ENCODE data around the gene PRPS1L1.

The PRPS1L1 gene

DNA sequence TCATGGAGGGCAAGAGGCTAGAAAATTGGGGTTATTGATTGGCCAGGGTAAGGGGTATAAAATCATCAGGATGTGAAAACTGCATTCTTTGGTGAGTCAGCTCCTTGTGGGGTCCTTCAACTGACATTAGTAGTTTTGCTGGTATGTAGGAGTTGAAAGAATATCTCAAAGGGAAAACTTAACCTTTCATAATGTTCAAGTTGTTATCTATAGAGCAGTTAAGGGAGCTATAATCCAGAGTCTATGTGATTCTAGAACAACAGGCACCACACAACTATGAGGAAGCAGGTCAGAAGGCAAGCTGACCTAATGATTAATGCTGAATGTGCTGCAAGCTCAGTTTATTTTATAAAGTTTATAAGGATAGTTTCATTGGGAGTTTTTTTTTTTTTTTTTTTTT lies 13.7 kb downstream of the PRPS1L1 start (continued):
- TF ChIP-seq, protein P1, sequence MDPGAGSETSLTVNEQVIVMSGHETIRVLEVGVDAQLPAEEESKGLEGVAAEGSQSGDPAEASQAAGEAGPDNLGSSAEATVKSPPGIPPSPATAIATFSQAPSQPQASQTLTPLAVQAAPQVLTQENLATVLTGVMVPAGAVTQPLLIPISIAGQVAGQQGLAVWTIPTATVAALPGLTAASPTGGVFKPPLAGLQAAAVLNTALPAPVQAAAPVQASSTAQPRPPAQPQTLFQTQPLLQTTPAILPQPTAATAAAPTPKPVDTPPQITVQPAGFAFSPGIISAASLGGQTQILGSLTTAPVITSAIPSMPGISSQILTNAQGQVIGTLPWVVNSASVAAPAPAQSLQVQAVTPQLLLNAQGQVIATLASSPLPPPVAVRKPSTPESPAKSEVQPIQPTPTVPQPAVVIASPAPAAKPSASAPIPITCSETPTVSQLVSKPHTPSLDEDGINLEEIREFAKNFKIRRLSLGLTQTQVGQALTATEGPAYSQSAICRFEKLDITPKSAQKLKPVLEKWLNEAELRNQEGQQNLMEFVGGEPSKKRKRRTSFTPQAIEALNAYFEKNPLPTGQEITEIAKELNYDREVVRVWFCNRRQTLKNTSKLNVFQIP (CRISPR knock-in tag; IDR thresholded peaks at IDR 0.05; ENCODE audit: borderline replicate concordance, low read depth) = no peak
- no peak for TF ChIP-seq SNAI2 (CRISPR knock-in tag; IDR thresholded peaks at IDR 0.05)

DNA sequence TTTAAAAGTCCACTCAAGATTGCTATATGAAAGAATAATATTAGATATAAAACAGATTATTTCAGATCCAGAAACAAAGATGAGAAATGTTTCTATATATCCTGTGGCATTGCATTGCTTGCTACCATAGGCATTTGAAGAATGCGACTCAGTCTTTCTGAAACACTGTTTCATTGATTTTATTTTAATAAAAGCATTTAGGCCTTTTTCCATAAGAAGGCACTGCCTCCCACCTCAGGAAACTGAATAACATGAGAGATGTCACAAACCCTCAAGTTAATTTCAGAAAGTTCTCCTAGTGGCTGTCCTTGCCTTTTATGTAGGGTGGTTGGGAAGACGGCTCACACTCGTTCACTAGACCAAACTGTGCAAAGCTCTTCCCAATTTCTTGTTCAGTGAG lies 23.3 kb downstream of the PRPS1L1 start:
- ATAC-seq = peak; percentile 49
- TF ChIP-seq, protein P2, sequence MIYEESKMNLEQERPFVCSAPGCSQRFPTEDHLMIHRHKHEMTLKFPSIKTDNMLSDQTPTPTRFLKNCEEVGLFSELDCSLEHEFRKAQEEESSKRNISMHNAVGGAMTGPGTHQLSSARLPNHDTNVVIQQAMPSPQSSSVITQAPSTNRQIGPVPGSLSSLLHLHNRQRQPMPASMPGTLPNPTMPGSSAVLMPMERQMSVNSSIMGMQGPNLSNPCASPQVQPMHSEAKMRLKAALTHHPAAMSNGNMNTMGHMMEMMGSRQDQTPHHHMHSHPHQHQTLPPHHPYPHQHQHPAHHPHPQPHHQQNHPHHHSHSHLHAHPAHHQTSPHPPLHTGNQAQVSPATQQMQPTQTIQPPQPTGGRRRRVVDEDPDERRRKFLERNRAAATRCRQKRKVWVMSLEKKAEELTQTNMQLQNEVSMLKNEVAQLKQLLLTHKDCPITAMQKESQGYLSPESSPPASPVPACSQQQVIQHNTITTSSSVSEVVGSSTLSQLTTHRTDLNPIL (CRISPR knock-in tag; IDR thresholded peaks at IDR 0.05; ENCODE audit: low read depth) = no peak
- no peak for TF ChIP-seq SNAI2 (CRISPR knock-in tag; IDR thresholded peaks at IDR 0.05)

DNA sequence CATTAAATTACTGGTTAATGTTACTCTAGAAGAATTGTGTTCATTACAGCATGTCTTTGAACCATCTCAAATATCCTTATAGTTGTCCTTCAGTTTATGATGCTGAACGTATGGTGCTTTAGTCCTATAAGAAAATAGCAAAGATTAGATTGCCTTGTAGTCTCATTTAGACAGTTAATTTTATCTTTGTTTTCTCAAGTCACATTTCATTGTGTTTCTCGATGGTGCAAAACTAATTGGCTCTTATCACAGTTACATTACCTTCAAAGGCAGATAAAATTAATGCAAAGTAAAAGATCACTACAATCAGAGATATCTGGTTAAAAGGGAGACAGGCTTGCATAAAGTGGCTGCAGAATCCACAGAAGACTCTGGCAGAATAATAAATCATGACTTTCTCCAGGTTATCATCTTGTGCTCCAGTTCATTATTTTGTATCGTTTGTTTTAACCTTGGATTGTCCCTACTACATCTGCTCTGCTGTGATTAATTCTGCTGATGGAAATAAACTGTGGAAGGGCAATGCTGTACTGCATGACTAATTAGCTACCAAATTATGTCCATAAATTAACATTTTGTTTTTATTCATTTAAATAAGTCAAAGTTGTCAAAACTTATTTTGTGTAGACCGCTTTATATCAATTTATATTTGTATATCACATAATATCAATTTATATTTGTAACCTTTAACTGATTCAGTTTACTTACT lies 24.2 kb downstream of the PRPS1L1 start:
- no peak for ATAC-seq
- TF ChIP-seq GLIS3 (CRISPR knock-in tag; IDR thresholded peaks at IDR 0.05) (no peak), CSDC2 (CRISPR knock-in tag; IDR thresholded peaks at IDR 0.05) (no peak), ZC3H10 (CRISPR knock-in tag; IDR thresholded peaks at IDR 0.05) (no peak), ZFP3 (CRISPR knock-in tag; IDR thresholded peaks at IDR 0.05) (no peak), ZFP30 (CRISPR knock-in tag; IDR thresholded peaks at IDR 0.05) (no peak), ZNF70 (CRISPR knock-in tag; IDR thresholded peaks at IDR 0.05) (no peak), TCF4 (CRISPR knock-in tag; IDR thresholded peaks at IDR 0.05; ENCODE audit: borderline replicate concordance) (no peak), ARNTL (CRISPR knock-in tag; IDR thresholded peaks at IDR 0.05; ENCODE audit: borderline replicate concordance, low read depth) (no peak), ISL1 (CRISPR knock-in tag; IDR thresholded peaks at IDR 0.05) (no peak), OSR1 (CRISPR knock-in tag; IDR thresholded peaks at IDR 0.05) (no peak), ZNF565 (CRISPR knock-in tag; conservative IDR thresholded peaks at IDR 0.05; ENCODE audit: low read depth) (no peak), RARB (CRISPR knock-in tag; IDR thresholded peaks at IDR 0.05) (no peak), TOX (CRISPR knock-in tag; IDR thresholded peaks at IDR 0.05; ENCODE audit: borderline replicate concordance) (no peak), SNAI2 (CRISPR knock-in tag; IDR thresholded peaks at IDR 0.05) (no peak)
- TF ChIP-seq, protein P2 (CRISPR knock-in tag; IDR thresholded peaks at IDR 0.05; ENCODE audit: low read depth) = no peak
- TF ChIP-seq, protein P3, sequence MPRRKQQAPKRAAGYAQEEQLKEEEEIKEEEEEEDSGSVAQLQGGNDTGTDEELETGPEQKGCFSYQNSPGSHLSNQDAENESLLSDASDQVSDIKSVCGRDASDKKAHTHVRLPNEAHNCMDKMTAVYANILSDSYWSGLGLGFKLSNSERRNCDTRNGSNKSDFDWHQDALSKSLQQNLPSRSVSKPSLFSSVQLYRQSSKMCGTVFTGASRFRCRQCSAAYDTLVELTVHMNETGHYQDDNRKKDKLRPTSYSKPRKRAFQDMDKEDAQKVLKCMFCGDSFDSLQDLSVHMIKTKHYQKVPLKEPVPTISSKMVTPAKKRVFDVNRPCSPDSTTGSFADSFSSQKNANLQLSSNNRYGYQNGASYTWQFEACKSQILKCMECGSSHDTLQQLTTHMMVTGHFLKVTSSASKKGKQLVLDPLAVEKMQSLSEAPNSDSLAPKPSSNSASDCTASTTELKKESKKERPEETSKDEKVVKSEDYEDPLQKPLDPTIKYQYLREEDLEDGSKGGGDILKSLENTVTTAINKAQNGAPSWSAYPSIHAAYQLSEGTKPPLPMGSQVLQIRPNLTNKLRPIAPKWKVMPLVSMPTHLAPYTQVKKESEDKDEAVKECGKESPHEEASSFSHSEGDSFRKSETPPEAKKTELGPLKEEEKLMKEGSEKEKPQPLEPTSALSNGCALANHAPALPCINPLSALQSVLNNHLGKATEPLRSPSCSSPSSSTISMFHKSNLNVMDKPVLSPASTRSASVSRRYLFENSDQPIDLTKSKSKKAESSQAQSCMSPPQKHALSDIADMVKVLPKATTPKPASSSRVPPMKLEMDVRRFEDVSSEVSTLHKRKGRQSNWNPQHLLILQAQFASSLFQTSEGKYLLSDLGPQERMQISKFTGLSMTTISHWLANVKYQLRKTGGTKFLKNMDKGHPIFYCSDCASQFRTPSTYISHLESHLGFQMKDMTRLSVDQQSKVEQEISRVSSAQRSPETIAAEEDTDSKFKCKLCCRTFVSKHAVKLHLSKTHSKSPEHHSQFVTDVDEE (CRISPR knock-in tag; IDR thresholded peaks at IDR 0.05) = no peak

DNA sequence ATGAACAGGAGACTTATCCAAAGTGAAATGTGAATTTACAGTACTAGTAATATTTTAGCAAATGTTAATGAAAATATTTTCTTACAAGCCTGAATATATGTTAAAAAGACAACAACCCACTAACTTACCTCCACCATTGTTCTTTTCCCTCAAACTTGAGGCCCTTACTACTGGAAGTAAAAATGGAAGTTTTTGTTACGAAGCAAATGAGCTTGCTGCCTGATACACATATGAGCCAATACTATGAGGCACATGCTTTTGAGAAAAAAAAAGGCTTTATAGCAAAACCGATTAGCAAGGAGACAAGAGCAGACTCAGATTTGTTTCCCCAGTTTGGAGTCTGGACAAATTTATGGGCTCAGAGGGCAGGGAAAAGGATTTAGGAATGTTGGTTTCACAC lies 29.0 kb downstream of the PRPS1L1 start:
- TF ChIP-seq PPARA (CRISPR knock-in tag; IDR thresholded peaks at IDR 0.05; ENCODE audit: borderline replicate concordance) (no peak), ZNF565 (CRISPR knock-in tag; conservative IDR thresholded peaks at IDR 0.05; ENCODE audit: low read depth) (no peak), ISL1 (CRISPR knock-in tag; IDR thresholded peaks at IDR 0.05) (no peak), GLIS3 (CRISPR knock-in tag; IDR thresholded peaks at IDR 0.05) (no peak), ARNTL (CRISPR knock-in tag; IDR thresholded peaks at IDR 0.05; ENCODE audit: borderline replicate concordance, low read depth) (no peak), SNAI2 (CRISPR knock-in tag; IDR thresholded peaks at IDR 0.05) (no peak), ZNF8 (CRISPR knock-in tag; IDR thresholded peaks at IDR 0.05) (no peak), TCF4 (CRISPR knock-in tag; IDR thresholded peaks at IDR 0.05; ENCODE audit: borderline replicate concordance) (no peak), OSR1 (CRISPR knock-in tag; IDR thresholded peaks at IDR 0.05) (no peak), ZFP3 (CRISPR knock-in tag; IDR thresholded peaks at IDR 0.05) (no peak), ESRRG (CRISPR knock-in tag; IDR thresholded peaks at IDR 0.05) (no peak), CSDC2 (CRISPR knock-in tag; IDR thresholded peaks at IDR 0.05) (no peak), RARB (CRISPR knock-in tag; IDR thresholded peaks at IDR 0.05) (no peak), ZC3H10 (CRISPR knock-in tag; IDR thresholded peaks at IDR 0.05) (no peak), BACH2 (CRISPR knock-in tag; IDR thresholded peaks at IDR 0.05; ENCODE audit: borderline replicate concordance) (no peak), ZNF70 (CRISPR knock-in tag; IDR thresholded peaks at IDR 0.05) (no peak)
- TF ChIP-seq, protein P4, sequence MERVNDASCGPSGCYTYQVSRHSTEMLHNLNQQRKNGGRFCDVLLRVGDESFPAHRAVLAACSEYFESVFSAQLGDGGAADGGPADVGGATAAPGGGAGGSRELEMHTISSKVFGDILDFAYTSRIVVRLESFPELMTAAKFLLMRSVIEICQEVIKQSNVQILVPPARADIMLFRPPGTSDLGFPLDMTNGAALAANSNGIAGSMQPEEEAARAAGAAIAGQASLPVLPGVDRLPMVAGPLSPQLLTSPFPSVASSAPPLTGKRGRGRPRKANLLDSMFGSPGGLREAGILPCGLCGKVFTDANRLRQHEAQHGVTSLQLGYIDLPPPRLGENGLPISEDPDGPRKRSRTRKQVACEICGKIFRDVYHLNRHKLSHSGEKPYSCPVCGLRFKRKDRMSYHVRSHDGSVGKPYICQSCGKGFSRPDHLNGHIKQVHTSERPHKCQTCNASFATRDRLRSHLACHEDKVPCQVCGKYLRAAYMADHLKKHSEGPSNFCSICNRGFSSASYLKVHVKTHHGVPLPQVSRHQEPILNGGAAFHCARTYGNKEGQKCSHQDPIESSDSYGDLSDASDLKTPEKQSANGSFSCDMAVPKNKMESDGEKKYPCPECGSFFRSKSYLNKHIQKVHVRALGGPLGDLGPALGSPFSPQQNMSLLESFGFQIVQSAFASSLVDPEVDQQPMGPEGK (CRISPR knock-in tag; IDR thresholded peaks at IDR 0.05; ENCODE audit: borderline replicate concordance) = no peak
- TF ChIP-seq, protein P1 (CRISPR knock-in tag; IDR thresholded peaks at IDR 0.05; ENCODE audit: borderline replicate concordance, low read depth) = no peak
- no peak for ATAC-seq
